ENCODE results near the gene ZNF512B. TPM values are rescaled to one million over a fixed set of nuclear protein-coding genes. Genes with fewer than 3 reads are reported as not detected.
"Not testable (repeated sequence)": the region's sequence is repeated elsewhere in the genome, so short reads cannot be mapped to it uniquely, and the experiment has no call there.

The ZNF512B gene
- total RNA-seq, 2 donors from 2014 or later, result 13.9 to 21.3 TPM

- Mint-ChIP-seq H3K9me3 (no peaks in the 10 kb centered on the region), H3K27ac (no peak overlapping the region)
- no peak for ATAC-seq (replicated peaks)
Observed at GRCh38 chr20:63961664-63962425, 7.9 kb downstream of the ZNF512B start.

GRCh38 chr20:63960654-63961621 lies 8.8 kb downstream of the ZNF512B start:
- H3K4me3 Mint-ChIP-seq; H3K9me3 Mint-ChIP-seq; H3K36me3 Mint-ChIP-seq (ENCODE audit: low read depth); H3K4me1 Mint-ChIP-seq; H3K27ac Mint-ChIP-seq; ATAC-seq (replicated peaks); H3K27me3 Mint-ChIP-seq: not testable (repeated sequence)

More at GRCh38 chr20:63961664-63962425, 7.9 kb downstream of the ZNF512B start:
- Mint-ChIP-seq H3K27me3 (no peaks in the 10 kb centered on the region), H3K4me1 (no peaks in the 10 kb centered on the region), H3K4me3 (no peak overlapping the region), H3K36me3 (ENCODE audit: low read depth) (peaks cover 10% of the 10 kb centered on the region)

DNA sequence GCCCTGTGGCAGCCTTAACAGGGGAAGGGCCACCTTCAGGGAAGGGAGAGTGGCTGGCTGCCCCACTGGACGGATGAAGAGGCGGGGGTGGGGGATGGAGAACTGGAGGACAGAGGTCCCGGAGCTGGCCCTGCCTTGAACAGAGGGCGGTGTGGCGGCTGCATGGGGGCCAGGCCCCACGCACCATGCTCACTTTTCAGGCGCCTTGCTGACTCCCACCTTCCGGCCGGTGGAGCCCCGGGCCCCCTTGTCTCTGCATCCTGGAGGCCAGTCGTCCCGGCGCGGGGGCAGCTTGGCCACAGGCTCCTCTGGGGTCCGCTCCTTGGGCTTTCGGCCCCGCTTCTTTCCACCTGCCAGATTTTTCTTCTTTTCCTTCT lies 10.0 kb downstream of the ZNF512B start:
- no peaks in the 10 kb centered on the region for H3K27me3 Mint-ChIP-seq
- ATAC-seq (replicated peaks), result no peak
- H3K4me1 Mint-ChIP-seq, result no peaks in the 10 kb centered on the region
- H3K27ac Mint-ChIP-seq, result no peak overlapping the region
- no peaks in the 10 kb centered on the region for H3K36me3 Mint-ChIP-seq (ENCODE audit: low read depth)
- H3K9me3 Mint-ChIP-seq, result no peaks in the 10 kb centered on the region
- H3K4me3 Mint-ChIP-seq, result no peak overlapping the region

DNA sequence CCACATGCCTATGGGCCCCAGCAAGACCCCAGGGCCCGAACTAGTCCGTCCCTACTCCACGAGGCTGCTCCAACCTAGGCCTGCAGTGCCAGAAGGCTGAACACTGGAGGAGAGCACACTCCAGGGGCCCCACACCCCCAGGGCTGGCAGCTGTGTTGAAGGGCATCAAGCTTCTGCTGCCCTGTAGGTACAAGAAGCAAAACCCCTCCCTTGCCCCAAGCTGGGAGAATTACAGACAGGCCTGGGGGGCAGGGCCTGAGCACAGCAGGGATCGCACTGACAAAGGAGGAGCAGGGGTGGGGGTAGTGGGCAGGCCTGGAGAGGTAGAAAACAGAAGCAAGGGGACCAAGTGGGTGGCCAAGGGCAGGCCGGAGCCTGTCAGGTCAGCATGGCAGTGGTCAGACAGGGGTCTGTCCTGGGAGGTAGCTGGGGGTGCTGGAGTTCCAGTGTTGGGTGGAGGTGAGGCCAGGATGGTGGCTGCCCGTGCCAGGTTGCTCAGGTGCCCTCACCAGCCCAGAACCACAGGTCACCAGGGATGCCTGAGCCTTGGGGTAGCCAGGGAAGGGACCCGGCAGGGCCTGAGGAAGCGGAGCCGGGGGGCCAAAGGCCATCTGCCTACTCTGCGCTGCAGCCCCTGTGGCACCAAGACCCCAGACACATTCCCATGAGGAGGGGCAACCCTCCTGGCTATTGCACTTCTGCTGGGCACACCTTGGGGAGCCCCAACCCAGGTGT lies 10.6 kb downstream of the ZNF512B start:
- no peaks in the 10 kb centered on the region for H3K9me3 Mint-ChIP-seq
- H3K36me3 Mint-ChIP-seq (ENCODE audit: low read depth), result peaks cover 5% of the 10 kb centered on the region
- ATAC-seq (replicated peaks), result no peak
- H3K4me1 Mint-ChIP-seq, result peaks cover 5% of the 10 kb centered on the region
- peak overlapping the region; percentile 90 for H3K27ac Mint-ChIP-seq
- no peaks in the 10 kb centered on the region for H3K27me3 Mint-ChIP-seq
- no peak overlapping the region for H3K4me3 Mint-ChIP-seq

- H3K4me3 Mint-ChIP-seq, result peak overlapping the region; percentile 81
- peak overlapping the region; percentile 90 for H3K27ac Mint-ChIP-seq
- H3K36me3 Mint-ChIP-seq (ENCODE audit: low read depth), result peaks cover 8% of the 10 kb centered on the region
- H3K4me1 Mint-ChIP-seq, result peaks cover 11% of the 10 kb centered on the region
- no peak for ATAC-seq (replicated peaks)
- H3K9me3 Mint-ChIP-seq, result no peaks in the 10 kb centered on the region
- no peaks in the 10 kb centered on the region for H3K27me3 Mint-ChIP-seq
Observed at GRCh38 chr20:63958471-63958870, 11.3 kb downstream of the ZNF512B start.

GRCh38 chr20:63957690-63958441 lies 11.9 kb downstream of the ZNF512B start:
- Mint-ChIP-seq H3K4me3 (peak overlapping the region; percentile 81), H3K4me1 (peaks cover 12% of the 10 kb centered on the region), H3K9me3 (no peaks in the 10 kb centered on the region), H3K36me3 (ENCODE audit: low read depth) (peaks cover 8% of the 10 kb centered on the region), H3K27ac (peak overlapping the region; percentile 90), H3K27me3 (no peaks in the 10 kb centered on the region)
- ATAC-seq (replicated peaks), result peak; percentile 5

GRCh38 chr20:63957004-63957689 lies 12.6 kb downstream of the ZNF512B start:
- Mint-ChIP-seq H3K4me3 (peak overlapping the region; percentile 81), H3K9me3 (no peaks in the 10 kb centered on the region), H3K4me1 (peaks cover 12% of the 10 kb centered on the region), H3K27ac (peak overlapping the region; percentile 90), H3K36me3 (ENCODE audit: low read depth) (peaks cover 8% of the 10 kb centered on the region), H3K27me3 (no peaks in the 10 kb centered on the region)
- ATAC-seq (replicated peaks), result peak; percentile 69

DNA sequence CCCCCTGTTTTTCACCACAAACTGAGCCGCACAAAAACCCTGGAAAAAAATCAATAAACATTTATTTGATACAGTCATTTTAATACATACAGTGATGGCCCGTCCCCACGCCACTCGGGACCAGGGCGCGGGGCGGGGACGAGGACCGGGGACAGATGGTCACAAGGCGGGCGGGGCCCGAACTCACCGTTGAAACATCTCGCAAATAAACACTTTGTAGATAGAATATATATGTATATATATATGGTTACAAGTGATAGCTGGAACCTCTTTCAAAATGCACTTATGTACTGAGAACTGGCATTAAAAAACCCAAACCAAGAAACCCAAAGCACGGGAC lies 13.1 kb downstream of the ZNF512B start:
- Mint-ChIP-seq H3K27me3 (no peaks in the 10 kb centered on the region), H3K27ac (peak overlapping the region; percentile 90), H3K36me3 (ENCODE audit: low read depth) (peaks cover 8% of the 10 kb centered on the region), H3K4me1 (peaks cover 12% of the 10 kb centered on the region), H3K9me3 (no peaks in the 10 kb centered on the region), H3K4me3 (peak overlapping the region; percentile 81)
- peak; percentile 14 for ATAC-seq (replicated peaks)

DNA sequence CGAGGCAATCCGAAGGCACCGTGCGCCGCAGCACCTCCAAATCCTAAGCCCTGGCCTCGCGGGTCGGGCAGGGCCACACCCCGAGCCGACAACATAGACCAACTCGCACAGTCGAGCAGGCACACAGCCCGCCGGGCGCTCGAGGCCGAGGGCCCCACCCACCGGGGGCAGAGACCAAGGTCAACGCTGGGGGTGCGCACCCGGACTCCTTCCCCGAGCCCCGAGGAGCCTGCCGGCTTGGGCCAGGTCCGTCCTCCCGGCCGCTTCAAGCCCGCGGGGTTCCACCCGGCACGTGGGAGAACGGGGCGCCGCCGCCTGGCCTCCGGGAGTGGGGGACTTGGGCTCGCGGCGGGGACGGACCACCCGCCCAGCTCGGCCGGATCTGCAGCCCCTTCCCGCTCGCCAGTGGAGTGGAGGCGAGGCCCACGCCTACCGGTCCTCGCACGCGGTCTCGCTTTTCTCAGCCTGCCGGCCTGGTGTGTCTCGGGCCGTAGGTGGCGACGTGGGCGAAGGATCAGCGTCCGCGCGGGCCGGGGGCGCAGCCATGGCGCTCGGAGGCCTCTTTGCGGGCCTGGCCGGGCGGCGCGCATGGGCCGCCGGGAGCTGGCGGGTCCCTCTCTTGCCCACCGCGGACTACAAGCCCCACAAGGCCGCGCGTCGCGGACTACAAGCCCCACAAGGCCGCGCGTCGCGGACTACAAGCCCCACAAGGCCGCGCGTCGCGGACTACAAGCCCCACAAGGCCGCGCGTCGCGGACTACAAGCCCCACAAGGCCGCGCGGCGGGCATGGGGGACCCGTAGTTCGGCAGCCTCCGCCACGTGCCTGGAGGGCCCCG lies 13.7 kb downstream of the ZNF512B start, which contains the start of gene UCKL1:
Gene UCKL1 (minus strand): TSS at position 590 of the 837 bp plus-strand sequence. CDS start 44 bp downstream, at position 546.
- H3K36me3 Mint-ChIP-seq (ENCODE audit: low read depth), result peaks cover 8% of the 10 kb centered on the region
- ATAC-seq (replicated peaks), result peak; percentile 81
- H3K27ac Mint-ChIP-seq, result peak within 1 kb of the TSS; percentile 90
- H3K4me1 Mint-ChIP-seq, result peaks cover 12% of the 10 kb centered on the region
- peak within 1 kb of the TSS; percentile 81 for H3K4me3 Mint-ChIP-seq
- H3K27me3 Mint-ChIP-seq, result no peaks in the 10 kb centered on the region
- H3K9me3 Mint-ChIP-seq, result no peaks in the 10 kb centered on the region

- Mint-ChIP-seq H3K9me3 (no peaks in the 10 kb centered on the region), H3K4me1 (peaks cover 12% of the 10 kb centered on the region), H3K36me3 (ENCODE audit: low read depth) (peaks cover 8% of the 10 kb centered on the region), H3K4me3 (peak overlapping the region; percentile 81), H3K27me3 (no peaks in the 10 kb centered on the region), H3K27ac (no peak overlapping the region)
- ATAC-seq (replicated peaks), result peak; percentile 11
Observed at GRCh38 chr20:63955281-63955826, 14.4 kb downstream of the ZNF512B start.

- H3K4me1 Mint-ChIP-seq, result peaks cover 14% of the 10 kb centered on the region
- H3K36me3 Mint-ChIP-seq (ENCODE audit: low read depth), result peaks cover 8% of the 10 kb centered on the region
- H3K4me3 Mint-ChIP-seq, result peak overlapping the region; percentile 81
- H3K27me3 Mint-ChIP-seq, result no peaks in the 10 kb centered on the region
- no peaks in the 10 kb centered on the region for H3K9me3 Mint-ChIP-seq
- peak overlapping the region; percentile 78 for H3K27ac Mint-ChIP-seq
- ATAC-seq (replicated peaks), result no peak
Observed at GRCh38 chr20:63953764-63954429, 15.8 kb downstream of the ZNF512B start.

GRCh38 chr20:63952769-63953168 lies 17.0 kb downstream of the ZNF512B start:
- no peak overlapping the region for H3K27ac Mint-ChIP-seq
- H3K36me3 Mint-ChIP-seq (ENCODE audit: low read depth), result peaks cover 13% of the 10 kb centered on the region
- H3K4me1 Mint-ChIP-seq, result peaks cover 25% of the 10 kb centered on the region
- H3K4me3 Mint-ChIP-seq, result peak overlapping the region; percentile 81
- ATAC-seq (replicated peaks), result no peak
- H3K9me3 Mint-ChIP-seq, result no peaks in the 10 kb centered on the region
- no peaks in the 10 kb centered on the region for H3K27me3 Mint-ChIP-seq
